GM12878 (cell line): ENCODE data around the gene LCORL. TPM values are rescaled to one million over a fixed set of nuclear protein-coding genes. Genes with fewer than 3 reads are reported as not detected.

Experiments used
- ATAC-seq: fragments of 200-7000 bp; cut with Tn5 transposase; 3 replicates; pipeline ENCODE4 v1.9.1; 2020; ENCODE audit warnings: mild to moderate bottlenecking, moderate library complexity
- BruUV-seq: library from RNA; stranded (reverse); fragments of 400-500 nt; replicated peaks from 2 replicates; lab custom pipeline; 2021; lab: Mats Ljungman, UMichigan
- CTCF ChIA-PET: fragments of 300-600 bp; sonication (Branson Sonifier 250); formaldehyde crosslinking; extraction: SDS; loops from one replicate; lab custom pipeline; 2021; ENCODE audit warnings: inconsistent platforms; lab: Yijun Ruan, JAX
- POLR2A ChIA-PET: fragments of 350-600 bp; formaldehyde crosslinking; extraction: SDS; loops from one replicate; lab custom pipeline; 2021; ENCODE audit warnings: inconsistent platforms; lab: Charles Lee
- RAD21 ChIA-PET: fragments of 300-600 bp; sonication (Branson Sonifier 250); formaldehyde crosslinking; loops from one replicate; lab custom pipeline; 2023; ENCODE audit warnings: antibody characterized with exemption; ENCODE audit not compliant: unreplicated experiment; lab: Charles Lee
- SMC1A ChIA-PET: fragments of 300-600 bp; sonication (Branson Sonifier 250); formaldehyde crosslinking; loops from one replicate; lab custom pipeline; 2023; ENCODE audit not compliant: unreplicated experiment, uncharacterized antibody; lab: Charles Lee
- DNase-seq: peaks from one replicate; pipeline ENCODE4 v3.0.0-alpha.2; 2011; ENCODE audit warnings: low read depth, low spot score
- FAIRE-seq: peaks from 3 replicates; lab custom pipeline; 2011; peaks lifted over from hg19 to GRCh38; lab: Jason Lieb, UNC
- H2AFZ ChIP-seq: 2 replicates; pipeline ENCODE4 v1.6.0; 2011; ENCODE audit warnings: low read depth, low read length, control low read depth; ENCODE audit not compliant: control insufficient read depth
- H3K27ac ChIP-seq: 2 replicates; pipeline ENCODE4 v1.5.1; 2011; ENCODE audit warnings: control low read depth; ENCODE audit not compliant: control insufficient read depth, insufficient read depth
- H3K27me3 ChIP-seq, 2 experiments: replicated peaks in 1 of 2; 2 replicates each; pipeline versions ENCODE4 v1.6.0 to v1.6.1; 2011; ENCODE audit warnings: low read length in 1 of 2; ENCODE audit not compliant: control insufficient read depth in 2 of 2, insufficient read depth in 2 of 2
- H3K36me3 ChIP-seq, 2 experiments: 2 replicates each; pipeline ENCODE4 v1.5.1; 2011; ENCODE audit warnings: low read length in 1 of 2; ENCODE audit not compliant: control insufficient read depth in 2 of 2, insufficient read depth in 2 of 2
- H3K4me1 ChIP-seq: 2 replicates; pipeline ENCODE4 v1.6.1; 2011; ENCODE audit warnings: mild to moderate bottlenecking, low read length, moderate library complexity, mixed read lengths; ENCODE audit not compliant: control insufficient read depth, insufficient read depth
- H3K4me2 ChIP-seq: 2 replicates; pipeline ENCODE4 v1.6.0; 2011; ENCODE audit warnings: control low read depth; ENCODE audit not compliant: control insufficient read depth, insufficient read depth
- H3K4me3 ChIP-seq: fragments of 200-600 bp; sonication (generic); 2 replicates; pipeline ENCODE4 v1.5.1; 2016
- H3K79me2 ChIP-seq: 2 replicates; pipeline ENCODE4 v1.6.0; 2011; ENCODE audit warnings: low read length; ENCODE audit not compliant: control insufficient read depth, insufficient read depth
- H3K9ac ChIP-seq: 2 replicates; pipeline ENCODE4 v1.8.0; 2011; ENCODE audit warnings: low read length, control low read depth, mixed read lengths; ENCODE audit not compliant: control insufficient read depth, insufficient read depth
- H3K9me3 ChIP-seq: replicated peaks from 3 replicates; pipeline ENCODE4 v1.5.1; 2011; ENCODE audit warnings: mild to moderate bottlenecking, low read length; ENCODE audit not compliant: control insufficient read depth, insufficient read depth
- H4K20me1 ChIP-seq: 2 replicates; pipeline ENCODE4 v1.6.0; 2011; ENCODE audit not compliant: control insufficient read depth, insufficient read depth
- BACH1 ChIP-seq: fragments of 450-650 bp; IDR thresholded peaks from 2 replicates; pipeline ENCODE4 v1.6.1; 2017; ENCODE audit warnings: mild to moderate bottlenecking, borderline replicate concordance
- CBX5 ChIP-seq: sonication (generic); IDR thresholded peaks from 2 replicates; pipeline ENCODE4 v1.6.1; 2016; ENCODE audit warnings: low read depth, moderate library complexity, mild to moderate bottlenecking, inconsistent platforms
- ESRRA ChIP-seq: IDR thresholded peaks from 2 replicates; pipeline ENCODE4 v1.6.1; 2012; ENCODE audit warnings: mild to moderate bottlenecking, low read length, improper control_type of control experiment
- FOS ChIP-seq: IDR thresholded peaks from 3 replicates; pipeline ENCODE4 v1.6.1; 2011; ENCODE audit warnings: borderline replicate concordance; ENCODE audit not compliant: insufficient read length; ENCODE audit errors: extremely low read depth
- HDAC6 ChIP-seq: fragments of 200-600 bp; sonication (generic); IDR thresholded peaks from one replicate; pipeline ENCODE4 v1.8.0; 2017; ENCODE audit warnings: antibody characterized with exemption; ENCODE audit not compliant: unreplicated experiment
- IKZF1 ChIP-seq: fragments of 450-650 bp; conservative IDR thresholded peaks from 2 replicates; pipeline ENCODE4 v1.6.1; 2017; ENCODE audit warnings: antibody characterized with exemption, mild to moderate bottlenecking
- JUNB ChIP-seq: IDR thresholded peaks from 2 replicates; pipeline ENCODE4 v1.6.1; 2016; ENCODE audit warnings: antibody characterized with exemption, mild to moderate bottlenecking
- NR2C1 ChIP-seq: fragments of 450-650 bp; IDR thresholded peaks from 2 replicates; pipeline ENCODE4 v1.6.1; 2017; ENCODE audit warnings: antibody characterized with exemption, mild to moderate bottlenecking, moderate library complexity
- RBBP5 ChIP-seq: fragments of 200-600 bp; sonication (generic); conservative IDR thresholded peaks from 2 replicates; pipeline ENCODE4 v1.6.1; 2016
- SMC3 ChIP-seq: IDR thresholded peaks from 2 replicates; pipeline ENCODE4 v1.6.1; 2011; ENCODE audit warnings: low read length, improper control_type of control experiment, borderline replicate concordance
- SPI1 ChIP-seq: IDR thresholded peaks from 2 replicates; pipeline ENCODE4 v1.6.1; 2011; ENCODE audit warnings: low read depth, mild to moderate bottlenecking, low read length, moderate library complexity, borderline replicate concordance; ENCODE audit not compliant: insufficient read depth
- TCF12 ChIP-seq: IDR thresholded peaks from 2 replicates; pipeline ENCODE4 v1.6.1; 2011; ENCODE audit warnings: low read depth, mild to moderate bottlenecking, low read length
- TCF3 ChIP-seq: IDR thresholded peaks from 2 replicates; pipeline ENCODE4 v1.6.1; 2012; ENCODE audit warnings: low read depth, mild to moderate bottlenecking, low read length, borderline replicate concordance; ENCODE audit not compliant: insufficient read depth
- WRNIP1 ChIP-seq: IDR thresholded peaks from 2 replicates; pipeline ENCODE4 v1.6.1; 2011; ENCODE audit warnings: low read depth, low read length, improper control_type of control experiment, borderline replicate concordance
- ZNF207 ChIP-seq: fragments of 450-650 bp; IDR thresholded peaks from 2 replicates; pipeline ENCODE4 v1.6.1; 2014; ENCODE audit warnings: antibody characterized with exemption, mild to moderate bottlenecking, borderline replicate concordance
- ZNF217 ChIP-seq: fragments of 450-650 bp; IDR thresholded peaks from 2 replicates; pipeline ENCODE4 v1.6.1; 2017; ENCODE audit warnings: antibody characterized with exemption, mild to moderate bottlenecking
- ZNF24 ChIP-seq: fragments of 450-650 bp; IDR thresholded peaks from 2 replicates; pipeline ENCODE4 v1.6.1; 2017; ENCODE audit warnings: antibody characterized with exemption, mild to moderate bottlenecking
- WGBS: methylation state at CpG from one replicate; pipeline ENCODE4 v1.1.6; 2016; ENCODE audit warnings: low lambda C conversion rate; ENCODE audit not compliant: insufficient replicate concordance, insufficient coverage; ENCODE audit errors: missing lambda C conversion rate; 5-methylcytosine and 5-hydroxymethylcytosine counted together
- in situ Hi-C: fragments of 300-500 bp; cut with MboI; formaldehyde crosslinking; loops from 9 replicates; pipeline ENCODE4 v1.14.3; 2018; ENCODE audit warnings: mixed read lengths
- intact Hi-C: fragments of 100-400 bp; cut with micrococcal nuclease; formaldehyde crosslinking; loops from one replicate; pipeline ENCODE4 v1.14.2; 2022; ENCODE audit not compliant: unreplicated experiment
- polyA plus RNA-seq, 11 experiments: library from polyadenylated mRNA; depleted of rRNA in 4 of 11; unstranded in 6 of 11; stranded (reverse) in 5 of 11; fragments of >200 nt; fragmentation: Nextera tagmentation in 4 of 11; fragmentation: Illumina TruSeq in 1 of 11; extraction: Ambion mirVana in 4 of 11; extraction: Trizol in 1 of 11; gene quantifications; 1 replicate in 1 of 11; 2 replicates in 10 of 11; pipeline versions ENCODE4 v1.2.1 to v1.2.3, GENCODE V29; 2011 to 2016; ENCODE audit warnings: inconsistent platforms in 2 of 11, missing spikeins in 2 of 11, low read depth in 1 of 11
- total RNA-seq, 4 experiments: library from RNA; depleted of rRNA in 3 of 4; stranded (reverse); fragments of >200 nt in 3 of 4; fragmentation: Illumina TruSeq in 1 of 4; extraction: Trizol in 1 of 4; gene quantifications; 2 replicates each; pipeline versions ENCODE4 v1.2.1 to v1.2.3, GENCODE V29; 2013 to 2021
- TF ChIP-seq, protein P1 (sequence below): fragments of 450-650 bp; IDR thresholded peaks from 2 replicates; pipeline ENCODE4 v1.6.1; 2017; ENCODE audit warnings: mild to moderate bottlenecking, low read depth, inconsistent platforms; ENCODE audit not compliant: poor library complexity, severe bottlenecking
- TF ChIP-seq, protein P2 (sequence below): IDR thresholded peaks from 2 replicates; pipeline ENCODE4 v1.6.1; 2012; ENCODE audit warnings: low read depth, low read length, improper control_type of control experiment
- TF ChIP-seq, protein P3 (sequence below): IDR thresholded peaks from 2 replicates; pipeline ENCODE4 v1.6.1; 2012; ENCODE audit warnings: improper control_type of control experiment, low read depth, low read length; ENCODE audit not compliant: insufficient replicate concordance

The LCORL gene
- total and polyA plus RNA-seq, 10 of the 15 experiments (the other 5 are each of a cell fraction or from before 2014, with no cell fraction given) = 2.2 to 9.8 (median 5.9) TPM

DNA sequence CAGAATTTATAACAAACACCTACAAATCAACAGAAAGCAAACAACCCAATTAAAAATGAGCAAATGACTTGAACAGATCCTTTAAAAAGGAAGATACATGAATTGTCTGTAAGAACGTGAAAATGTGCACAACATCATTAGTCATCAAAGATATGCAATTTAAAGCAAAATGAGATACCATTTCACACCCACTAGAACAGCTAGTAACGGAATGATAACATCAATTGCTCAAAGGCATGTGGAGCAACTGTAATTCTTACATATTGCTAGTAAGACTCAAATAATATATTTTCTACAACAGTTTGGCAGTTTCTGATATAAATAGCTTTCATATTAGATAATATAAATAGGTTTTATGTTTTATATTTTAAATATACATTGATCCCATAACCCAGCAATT, 82.5 kb downstream of the LCORL start:
- Histone ChIP-seq H3K9ac (no peak overlapping the region), H4K20me1 (no peaks in the 10 kb centered on the region), H3K79me2 (no peaks in the 10 kb centered on the region), H3K4me1 (no peaks in the 10 kb centered on the region), H3K4me2 (no peak overlapping the region), H3K27ac (no peak overlapping the region), H3K4me3 (no peak overlapping the region), H3K36me3 (no peaks in the 10 kb centered on the region), H3K9me3 (no peaks in the 10 kb centered on the region; the same call in 2 of the 3 replicates), H3K27me3 (no peaks in the 10 kb centered on the region), H2AFZ (no peak overlapping the region)
- BruUV-seq = no TSS peak
- no peak for ATAC-seq
- ChIA-PET POLR2A (no interaction called here), CTCF (interaction anchor here (1.0 kb wide), 1 partner anchor 122 kb away, joined by 3 read pairs; no protein-coding TSS in a partner anchor), RAD21 (no interaction called here), SMC1A (interaction anchor here (1.0 to 1.1 kb wide), 2 partner anchors 26 to 125 kb away, joined by 3 read pairs; no protein-coding TSS in a partner anchor)
- DNase-seq = no peak
- no peak for FAIRE-seq
- WGBS = 100% methylated on average over 2 of the region's 2 CpGs
- intact Hi-C loops (no loop called here), in situ Hi-C loops (no loop called here)
- TF ChIP-seq ZNF24 (no peak), HDAC6 (no peak), IKZF1 (no peak), ZNF207 (no peak), TCF12 (no peak), WRNIP1 (no peak), CBX5 (no peak), ZNF217 (no peak), BACH1 (no peak), FOS (no peak), NR2C1 (no peak), ESRRA (no peak), TCF3 (no peak), JUNB (no peak), RBBP5 (no peak), SMC3 (no peak), SPI1 (no peak)
- TF ChIP-seq, protein P1, sequence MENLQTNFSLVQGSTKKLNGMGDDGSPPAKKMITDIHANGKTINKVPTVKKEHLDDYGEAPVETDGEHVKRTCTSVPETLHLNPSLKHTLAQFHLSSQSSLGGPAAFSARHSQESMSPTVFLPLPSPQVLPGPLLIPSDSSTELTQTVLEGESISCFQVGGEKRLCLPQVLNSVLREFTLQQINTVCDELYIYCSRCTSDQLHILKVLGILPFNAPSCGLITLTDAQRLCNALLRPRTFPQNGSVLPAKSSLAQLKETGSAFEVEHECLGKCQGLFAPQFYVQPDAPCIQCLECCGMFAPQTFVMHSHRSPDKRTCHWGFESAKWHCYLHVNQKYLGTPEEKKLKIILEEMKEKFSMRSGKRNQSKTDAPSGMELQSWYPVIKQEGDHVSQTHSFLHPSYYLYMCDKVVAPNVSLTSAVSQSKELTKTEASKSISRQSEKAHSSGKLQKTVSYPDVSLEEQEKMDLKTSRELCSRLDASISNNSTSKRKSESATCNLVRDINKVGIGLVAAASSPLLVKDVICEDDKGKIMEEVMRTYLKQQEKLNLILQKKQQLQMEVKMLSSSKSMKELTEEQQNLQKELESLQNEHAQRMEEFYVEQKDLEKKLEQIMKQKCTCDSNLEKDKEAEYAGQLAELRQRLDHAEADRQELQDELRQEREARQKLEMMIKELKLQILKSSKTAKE = no peak
- TF ChIP-seq, protein P2, sequence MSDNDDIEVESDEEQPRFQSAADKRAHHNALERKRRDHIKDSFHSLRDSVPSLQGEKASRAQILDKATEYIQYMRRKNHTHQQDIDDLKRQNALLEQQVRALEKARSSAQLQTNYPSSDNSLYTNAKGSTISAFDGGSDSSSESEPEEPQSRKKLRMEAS = no peak
- TF ChIP-seq, protein P3, sequence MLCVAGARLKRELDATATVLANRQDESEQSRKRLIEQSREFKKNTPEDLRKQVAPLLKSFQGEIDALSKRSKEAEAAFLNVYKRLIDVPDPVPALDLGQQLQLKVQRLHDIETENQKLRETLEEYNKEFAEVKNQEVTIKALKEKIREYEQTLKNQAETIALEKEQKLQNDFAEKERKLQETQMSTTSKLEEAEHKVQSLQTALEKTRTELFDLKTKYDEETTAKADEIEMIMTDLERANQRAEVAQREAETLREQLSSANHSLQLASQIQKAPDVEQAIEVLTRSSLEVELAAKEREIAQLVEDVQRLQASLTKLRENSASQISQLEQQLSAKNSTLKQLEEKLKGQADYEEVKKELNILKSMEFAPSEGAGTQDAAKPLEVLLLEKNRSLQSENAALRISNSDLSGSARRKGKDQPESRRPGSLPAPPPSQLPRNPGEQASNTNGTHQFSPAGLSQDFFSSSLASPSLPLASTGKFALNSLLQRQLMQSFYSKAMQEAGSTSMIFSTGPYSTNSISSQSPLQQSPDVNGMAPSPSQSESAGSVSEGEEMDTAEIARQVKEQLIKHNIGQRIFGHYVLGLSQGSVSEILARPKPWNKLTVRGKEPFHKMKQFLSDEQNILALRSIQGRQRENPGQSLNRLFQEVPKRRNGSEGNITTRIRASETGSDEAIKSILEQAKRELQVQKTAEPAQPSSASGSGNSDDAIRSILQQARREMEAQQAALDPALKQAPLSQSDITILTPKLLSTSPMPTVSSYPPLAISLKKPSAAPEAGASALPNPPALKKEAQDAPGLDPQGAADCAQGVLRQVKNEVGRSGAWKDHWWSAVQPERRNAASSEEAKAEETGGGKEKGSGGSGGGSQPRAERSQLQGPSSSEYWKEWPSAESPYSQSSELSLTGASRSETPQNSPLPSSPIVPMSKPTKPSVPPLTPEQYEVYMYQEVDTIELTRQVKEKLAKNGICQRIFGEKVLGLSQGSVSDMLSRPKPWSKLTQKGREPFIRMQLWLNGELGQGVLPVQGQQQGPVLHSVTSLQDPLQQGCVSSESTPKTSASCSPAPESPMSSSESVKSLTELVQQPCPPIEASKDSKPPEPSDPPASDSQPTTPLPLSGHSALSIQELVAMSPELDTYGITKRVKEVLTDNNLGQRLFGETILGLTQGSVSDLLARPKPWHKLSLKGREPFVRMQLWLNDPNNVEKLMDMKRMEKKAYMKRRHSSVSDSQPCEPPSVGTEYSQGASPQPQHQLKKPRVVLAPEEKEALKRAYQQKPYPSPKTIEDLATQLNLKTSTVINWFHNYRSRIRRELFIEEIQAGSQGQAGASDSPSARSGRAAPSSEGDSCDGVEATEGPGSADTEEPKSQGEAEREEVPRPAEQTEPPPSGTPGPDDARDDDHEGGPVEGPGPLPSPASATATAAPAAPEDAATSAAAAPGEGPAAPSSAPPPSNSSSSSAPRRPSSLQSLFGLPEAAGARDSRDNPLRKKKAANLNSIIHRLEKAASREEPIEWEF = no peak
